ENCODE results near the gene SFTPA2. TPM values are rescaled to one million over a fixed set of nuclear protein-coding genes. Genes with fewer than 3 reads are reported as not detected.
"Not testable (repeated sequence)": the region's sequence is repeated elsewhere in the genome, so short reads cannot be mapped to it uniquely, and the experiment has no call there.

SFTPA2 gene
- total RNA-seq, 2 donors from 2014 or later, result 0.19 TPM; not detected in 1

DNA sequence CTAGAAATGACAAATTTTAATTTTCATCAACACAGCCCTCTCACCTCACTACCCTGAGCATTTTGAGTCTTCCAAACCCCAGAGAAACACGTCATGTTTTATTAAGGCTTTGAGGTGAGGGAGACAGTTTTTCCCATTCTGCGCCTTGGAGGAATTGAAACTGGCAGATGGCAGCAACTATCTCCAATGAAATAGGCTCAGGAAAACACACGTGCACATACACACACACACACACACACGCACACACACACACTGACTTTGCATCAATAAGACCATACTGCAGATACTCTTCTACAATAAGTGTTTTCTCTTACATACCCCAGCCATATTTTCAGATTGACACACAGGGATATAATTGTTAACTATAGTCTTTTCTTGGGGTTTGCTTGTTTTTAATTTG lies 3.2 kb upstream of the SFTPA2 start:
- H3K36me3 ChIP-seq, result no peaks in the 10 kb centered on the region
- H3K9me3 ChIP-seq, result no peaks in the 10 kb centered on the region
- no peak for DNase-seq (ENCODE audit: low spot score)
- H3K4me3 ChIP-seq, result no peak overlapping the region
- H3K4me1 ChIP-seq, result no peaks in the 10 kb centered on the region
- no peak overlapping the region for H3K27ac ChIP-seq
- TF ChIP-seq, protein P1, sequence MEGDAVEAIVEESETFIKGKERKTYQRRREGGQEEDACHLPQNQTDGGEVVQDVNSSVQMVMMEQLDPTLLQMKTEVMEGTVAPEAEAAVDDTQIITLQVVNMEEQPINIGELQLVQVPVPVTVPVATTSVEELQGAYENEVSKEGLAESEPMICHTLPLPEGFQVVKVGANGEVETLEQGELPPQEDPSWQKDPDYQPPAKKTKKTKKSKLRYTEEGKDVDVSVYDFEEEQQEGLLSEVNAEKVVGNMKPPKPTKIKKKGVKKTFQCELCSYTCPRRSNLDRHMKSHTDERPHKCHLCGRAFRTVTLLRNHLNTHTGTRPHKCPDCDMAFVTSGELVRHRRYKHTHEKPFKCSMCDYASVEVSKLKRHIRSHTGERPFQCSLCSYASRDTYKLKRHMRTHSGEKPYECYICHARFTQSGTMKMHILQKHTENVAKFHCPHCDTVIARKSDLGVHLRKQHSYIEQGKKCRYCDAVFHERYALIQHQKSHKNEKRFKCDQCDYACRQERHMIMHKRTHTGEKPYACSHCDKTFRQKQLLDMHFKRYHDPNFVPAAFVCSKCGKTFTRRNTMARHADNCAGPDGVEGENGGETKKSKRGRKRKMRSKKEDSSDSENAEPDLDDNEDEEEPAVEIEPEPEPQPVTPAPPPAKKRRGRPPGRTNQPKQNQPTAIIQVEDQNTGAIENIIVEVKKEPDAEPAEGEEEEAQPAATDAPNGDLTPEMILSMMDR (IDR thresholded peaks at IDR 0.05), result no peak
- no peaks in the 10 kb centered on the region for H3K27me3 ChIP-seq

DNA sequence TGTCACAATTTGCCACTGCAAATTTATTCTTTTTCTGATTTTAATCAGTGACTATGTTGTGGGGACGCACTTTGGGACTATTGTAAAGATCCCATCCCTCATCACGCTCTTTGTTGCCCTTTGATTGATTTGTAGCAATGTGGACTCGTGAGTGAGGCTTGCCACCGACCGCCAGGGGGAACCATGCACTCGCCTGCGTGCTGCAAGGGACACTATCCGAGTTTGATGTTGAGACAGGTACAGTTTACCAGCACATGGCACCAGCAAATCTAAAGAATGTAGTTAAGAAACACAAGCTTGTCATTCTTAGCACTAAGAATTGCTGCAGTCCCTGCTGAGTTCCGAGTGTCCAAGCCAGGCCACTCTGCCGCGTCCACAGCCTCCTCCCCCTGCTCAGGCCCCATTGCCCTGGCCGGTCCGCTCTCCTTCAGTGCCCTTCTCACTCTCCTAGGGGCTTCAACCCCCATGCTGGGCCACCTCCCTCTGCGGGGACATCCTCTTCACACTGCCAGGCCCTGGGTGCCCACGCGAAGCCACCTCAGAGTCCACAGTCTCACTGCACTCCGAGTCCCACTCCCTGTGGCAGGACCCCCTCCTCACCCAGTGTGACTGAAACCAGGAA lies 2.0 kb upstream of the SFTPA2 start:
- Histone ChIP-seq H3K4me3 (no peak overlapping the region), H3K27me3 (no peaks in the 10 kb centered on the region), H3K36me3 (no peaks in the 10 kb centered on the region), H3K27ac (no peak overlapping the region), H3K9me3 (no peaks in the 10 kb centered on the region), H3K4me1 (no peaks in the 10 kb centered on the region)
- no peak for DNase-seq (ENCODE audit: low spot score)
- TF ChIP-seq, protein P1 (IDR thresholded peaks at IDR 0.05), result peak; percentile 70 to 82

DNA sequence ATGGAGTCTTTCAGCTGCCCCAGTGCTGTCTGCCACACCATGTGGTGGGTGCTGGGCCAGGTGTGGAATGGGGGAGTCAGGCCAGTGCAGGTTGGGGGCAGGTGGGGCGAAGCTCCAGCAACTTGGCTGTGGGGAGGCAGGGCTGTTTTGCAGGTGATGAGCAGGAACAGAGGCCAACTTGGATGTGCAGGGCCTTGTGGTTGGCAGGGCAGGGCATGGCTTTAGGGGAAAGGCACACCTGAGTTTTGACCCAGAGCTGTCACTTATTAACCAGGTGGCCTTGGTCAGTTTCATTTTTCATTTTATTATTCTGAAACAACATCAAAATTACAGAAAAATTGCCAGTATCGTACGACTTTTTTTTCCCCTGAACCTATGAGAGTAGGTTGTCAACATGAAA lies 1.1 kb upstream of the SFTPA2 start:
- no peak for DNase-seq (ENCODE audit: low spot score)
- Histone ChIP-seq H3K27me3 (no peaks in the 10 kb centered on the region), H3K36me3 (no peaks in the 10 kb centered on the region), H3K9me3 (no peaks in the 10 kb centered on the region), H3K4me3 (no peak overlapping the region), H3K4me1 (no peaks in the 10 kb centered on the region), H3K27ac (no peak overlapping the region)
- TF ChIP-seq, protein P1 (IDR thresholded peaks at IDR 0.05), result no peak

DNA sequence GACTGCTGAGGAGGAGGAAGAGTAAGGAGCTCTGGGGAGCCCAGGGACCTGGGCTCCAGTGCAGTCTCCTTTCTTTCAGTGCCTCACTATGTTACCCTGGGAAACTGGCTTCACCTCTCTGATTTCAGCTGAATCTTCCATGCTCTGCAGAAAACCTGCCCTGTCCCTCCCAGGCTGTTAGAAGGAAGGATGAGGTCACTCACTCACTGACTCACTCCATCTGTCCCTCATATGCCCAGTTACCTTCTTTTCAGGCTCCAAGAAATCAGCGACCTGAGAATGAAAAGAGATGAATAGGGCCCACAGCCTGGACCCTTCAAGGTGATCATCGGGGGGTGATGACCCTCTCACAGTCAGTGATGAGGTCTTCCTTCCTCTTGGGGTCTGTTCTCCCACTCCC lies 481 bp downstream of the SFTPA2 start:
- H3K9me3 ChIP-seq, result no peaks in the 10 kb centered on the region
- TF ChIP-seq, protein P1 (IDR thresholded peaks at IDR 0.05), result no peak
- no peaks in the 10 kb centered on the region for H3K27me3 ChIP-seq
- no peak overlapping the region for H3K27ac ChIP-seq
- no peaks in the 10 kb centered on the region for H3K36me3 ChIP-seq
- H3K4me3 ChIP-seq, result no peak overlapping the region
- DNase-seq (ENCODE audit: low spot score), result no peak
- no peaks in the 10 kb centered on the region for H3K4me1 ChIP-seq

DNA sequence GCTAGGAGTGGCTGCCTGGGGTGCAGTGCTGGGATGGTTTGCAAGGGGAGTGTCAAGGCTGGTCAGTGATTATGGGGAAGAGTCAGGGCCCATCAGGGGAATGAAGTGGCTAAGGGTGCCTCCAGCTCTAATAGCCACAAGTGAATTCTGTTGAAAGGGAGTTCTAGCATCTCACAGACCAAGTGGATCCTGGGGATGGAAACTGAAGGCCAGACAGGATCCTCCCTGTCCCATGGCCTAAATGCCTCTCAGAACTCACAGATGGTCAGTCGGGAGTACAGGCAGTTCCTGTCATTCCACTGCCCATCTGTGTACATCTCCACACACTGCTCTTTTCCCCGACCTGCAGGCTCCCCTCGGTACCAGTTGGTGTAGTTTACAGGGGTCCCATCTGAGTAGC lies 3.2 kb downstream of the SFTPA2 start:
- DNase-seq (ENCODE audit: low spot score); H3K36me3 ChIP-seq; H3K4me3 ChIP-seq; H3K9me3 ChIP-seq; H3K27me3 ChIP-seq; H3K4me1 ChIP-seq; H3K27ac ChIP-seq: not testable (repeated sequence)

DNA sequence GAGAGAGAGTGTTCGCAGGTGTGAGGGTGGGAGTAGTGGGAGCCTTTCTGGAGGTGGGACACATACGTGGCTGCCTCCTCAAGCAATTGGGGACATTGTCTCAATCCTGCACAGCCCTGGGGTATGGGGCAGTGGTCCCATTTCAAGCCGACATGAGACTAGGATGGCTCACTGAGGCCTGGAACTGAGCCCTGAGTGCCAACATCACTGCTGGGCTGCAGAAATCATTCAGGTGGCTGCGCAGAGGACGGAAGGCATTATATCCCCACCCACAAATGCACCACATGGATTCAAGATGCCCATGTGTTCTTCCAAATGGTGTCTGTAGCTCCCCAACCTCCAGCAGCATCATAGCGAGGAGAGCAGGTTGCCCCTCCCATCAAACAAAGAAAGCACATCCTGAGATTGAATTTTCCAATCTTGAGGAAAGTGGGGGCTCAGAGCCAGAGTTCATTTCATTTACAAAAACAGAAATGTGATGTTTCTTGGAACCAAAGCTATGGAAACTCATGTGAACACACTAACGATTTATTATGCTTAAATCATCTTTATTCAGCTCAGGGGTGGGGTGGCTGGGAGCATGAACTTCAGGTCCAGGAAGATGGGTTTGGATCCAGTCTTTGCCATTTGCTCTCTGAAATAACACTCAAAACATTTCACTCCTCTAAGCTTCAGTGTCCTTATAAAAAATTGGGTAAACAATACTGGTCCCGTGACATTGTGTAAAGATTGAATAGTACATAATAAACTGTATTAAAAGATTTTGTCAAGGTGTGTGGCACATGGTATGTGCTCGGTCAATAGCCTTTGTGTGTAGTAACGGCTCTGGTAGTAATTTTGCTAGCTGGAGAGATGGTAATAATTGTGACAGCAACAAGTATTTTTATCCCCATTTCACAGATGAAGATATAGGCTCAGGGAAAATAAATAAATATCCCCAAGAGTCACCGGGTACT lies 4.6 kb downstream of the SFTPA2 start:
- Histone ChIP-seq H3K4me1 (no peaks in the 10 kb centered on the region), H3K27me3 (no peaks in the 10 kb centered on the region), H3K4me3 (no peak overlapping the region), H3K27ac (no peak overlapping the region), H3K9me3 (no peaks in the 10 kb centered on the region), H3K36me3 (no peaks in the 10 kb centered on the region)
- TF ChIP-seq, protein P1 (IDR thresholded peaks at IDR 0.05), result no peak
- DNase-seq (ENCODE audit: low spot score), result no peak

All from right atrium auricular region (tissue), 2 donors.